ENCODE data around the gene PEX26.

DNA sequence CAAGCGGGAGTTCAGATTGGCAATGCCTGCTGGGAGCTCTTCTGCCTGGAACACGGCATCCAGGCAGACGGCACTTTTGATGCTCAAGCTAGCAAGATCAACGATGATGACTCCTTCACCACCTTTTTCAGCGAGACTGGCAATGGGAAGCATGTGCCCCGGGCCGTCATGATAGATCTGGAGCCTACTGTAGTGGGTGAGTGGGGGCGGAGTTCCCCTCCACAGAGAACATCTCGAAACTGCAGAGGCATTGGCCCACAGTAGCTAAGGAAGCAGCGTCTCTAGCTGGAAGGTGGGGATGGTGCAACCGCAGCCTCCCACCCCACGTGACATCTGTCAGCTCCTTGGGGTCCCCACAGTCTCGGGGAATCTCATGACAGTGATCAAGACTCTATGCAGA is 43.7 kb downstream of the PEX26 start:
- TF ChIP-seq, protein P1, sequence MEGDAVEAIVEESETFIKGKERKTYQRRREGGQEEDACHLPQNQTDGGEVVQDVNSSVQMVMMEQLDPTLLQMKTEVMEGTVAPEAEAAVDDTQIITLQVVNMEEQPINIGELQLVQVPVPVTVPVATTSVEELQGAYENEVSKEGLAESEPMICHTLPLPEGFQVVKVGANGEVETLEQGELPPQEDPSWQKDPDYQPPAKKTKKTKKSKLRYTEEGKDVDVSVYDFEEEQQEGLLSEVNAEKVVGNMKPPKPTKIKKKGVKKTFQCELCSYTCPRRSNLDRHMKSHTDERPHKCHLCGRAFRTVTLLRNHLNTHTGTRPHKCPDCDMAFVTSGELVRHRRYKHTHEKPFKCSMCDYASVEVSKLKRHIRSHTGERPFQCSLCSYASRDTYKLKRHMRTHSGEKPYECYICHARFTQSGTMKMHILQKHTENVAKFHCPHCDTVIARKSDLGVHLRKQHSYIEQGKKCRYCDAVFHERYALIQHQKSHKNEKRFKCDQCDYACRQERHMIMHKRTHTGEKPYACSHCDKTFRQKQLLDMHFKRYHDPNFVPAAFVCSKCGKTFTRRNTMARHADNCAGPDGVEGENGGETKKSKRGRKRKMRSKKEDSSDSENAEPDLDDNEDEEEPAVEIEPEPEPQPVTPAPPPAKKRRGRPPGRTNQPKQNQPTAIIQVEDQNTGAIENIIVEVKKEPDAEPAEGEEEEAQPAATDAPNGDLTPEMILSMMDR (conservative IDR thresholded peaks at IDR 0.05 in 1 of 2, IDR thresholded peaks at IDR 0.05 in 1 of 2; ENCODE audit: low read depth in 1 of 2, low read length in 2 of 2), result no peak
- no peak for TF ChIP-seq EZH2 (IDR thresholded peaks at IDR 0.05; ENCODE audit: low read length, missing control alignments)
